Measurements from ENCODE around the gene COL6A1. TPM values are rescaled to one million over a fixed set of nuclear protein-coding genes. Genes with fewer than 3 reads are reported as not detected.

Gene COL6A1
- total and polyA plus RNA-seq, 5 donors from 2014 or later, result 0.10 to 2.2 (median 0.78) TPM

DNA sequence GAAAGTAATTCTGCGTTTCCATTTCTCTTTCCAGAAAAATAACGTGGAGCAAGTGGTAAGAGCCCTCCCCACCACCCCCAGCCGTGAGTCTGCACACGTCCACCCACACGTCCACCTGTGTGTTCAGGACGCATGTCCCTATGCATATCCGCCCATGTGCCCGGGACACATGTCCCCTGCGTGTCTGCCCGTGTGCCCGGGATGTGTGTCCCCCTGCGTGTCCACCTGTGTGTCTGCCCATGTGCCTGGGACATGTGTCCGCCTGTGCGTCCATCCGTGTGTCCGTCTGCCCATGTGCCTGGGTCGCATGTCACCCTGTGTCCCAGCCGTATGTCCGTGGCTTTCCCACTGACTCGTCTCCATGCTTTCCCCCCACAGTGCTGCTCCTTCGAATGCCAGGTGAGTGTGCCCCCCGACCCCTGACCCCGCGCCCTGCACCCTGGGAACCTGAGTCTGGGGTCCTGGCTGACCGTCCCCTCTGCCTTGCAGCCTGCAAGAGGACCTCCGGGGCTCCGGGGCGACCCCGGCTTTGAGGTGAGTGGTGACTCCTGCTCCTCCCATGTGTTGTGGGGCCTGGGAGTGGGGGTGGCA is 5.6 kb downstream of the COL6A1 start:
- no peaks in the 10 kb centered on the region for H3K27me3 ChIP-seq (ENCODE audit: control insufficient read depth, insufficient read depth, low read length)
- Mint-ChIP-seq H3K9me3 (peaks cover 0 to 2% (median 0%) of the 10 kb centered on the region in 7 donors), H3K4me1 (peaks cover 0 to 4% (median 1%) of the 10 kb centered on the region in 4 donors), H3K27ac (no peak overlapping the region), H3K27me3 (no peaks in the 10 kb centered on the region), H3K36me3 (no peaks in the 10 kb centered on the region), H3K4me3 (no peak overlapping the region)
- DNase-seq (no peak), ATAC-seq (ENCODE audit: low read depth in 2 of 2) (no peak)
- no peak overlapping the region for H3K27ac ChIP-seq (ENCODE audit: insufficient read depth, low read length, poor library complexity, severe bottlenecking)
- H3K9me3 ChIP-seq (ENCODE audit: control insufficient read depth in 2 of 2, low read length in 2 of 2), result no peaks in the 10 kb centered on the region
- H3K4me3 ChIP-seq (ENCODE audit: low read depth, low read length), result no peak overlapping the region
- H3K36me3 ChIP-seq (ENCODE audit: control insufficient read depth, insufficient read depth, low read length), result no peaks in the 10 kb centered on the region
- H3K4me1 ChIP-seq (ENCODE audit: control insufficient read depth, insufficient read depth, low read length, poor library complexity, severe bottlenecking), result peaks cover 4% of the 10 kb centered on the region

DNA sequence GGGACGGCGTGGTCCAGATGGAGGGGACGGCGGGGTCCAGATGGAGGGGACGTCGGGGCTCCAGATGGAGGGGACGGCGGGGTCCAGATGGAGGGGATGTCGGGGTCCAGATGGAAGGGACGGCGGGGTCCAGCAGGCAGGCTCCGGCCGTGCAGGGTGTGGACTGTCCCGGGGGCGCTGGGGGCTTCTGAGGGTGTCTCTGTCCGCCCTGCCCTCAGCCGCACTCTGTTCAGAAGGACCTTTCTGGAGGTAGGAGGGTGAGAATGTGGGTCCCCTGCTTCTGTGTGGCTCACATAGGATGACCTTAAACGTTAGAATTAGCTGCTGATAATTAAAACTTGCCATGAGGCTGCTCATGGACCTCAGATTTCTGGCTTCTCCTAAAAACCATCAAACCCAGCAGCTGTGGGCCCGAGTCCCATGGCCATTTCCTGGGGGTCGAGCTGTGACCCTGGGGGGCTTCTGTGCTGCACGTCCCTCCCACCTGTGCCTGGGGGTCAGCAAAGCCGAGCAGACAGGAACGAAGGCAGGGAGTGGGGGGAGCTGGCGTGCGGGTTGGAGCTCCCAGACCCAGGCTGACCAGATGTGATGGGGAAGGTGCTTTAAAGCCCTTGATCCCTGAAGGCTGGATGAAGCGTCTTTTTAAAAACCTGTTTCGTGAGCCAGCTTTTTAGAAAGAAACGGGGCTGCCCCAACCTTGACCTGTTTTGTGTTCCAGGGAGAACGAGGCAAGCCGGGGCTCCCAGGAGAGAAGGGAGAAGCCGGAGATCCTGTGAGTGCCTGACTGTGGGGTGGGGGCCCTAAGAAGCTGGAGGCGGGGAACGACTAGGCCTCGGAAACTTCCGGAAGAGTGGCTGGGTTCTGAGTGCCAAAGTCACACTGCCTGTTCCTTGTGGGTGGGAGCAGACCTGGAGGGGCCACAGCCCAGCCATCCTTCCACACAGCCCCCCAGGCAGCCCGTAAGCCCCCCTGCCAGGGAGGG is 7.1 kb downstream of the COL6A1 start:
- peaks cover 0 to 2% (median 0%) of the 10 kb centered on the region in 7 donors for H3K9me3 Mint-ChIP-seq
- H3K27me3 ChIP-seq (ENCODE audit: control insufficient read depth, insufficient read depth, low read length), result no peaks in the 10 kb centered on the region
- no peaks in the 10 kb centered on the region for H3K9me3 ChIP-seq (ENCODE audit: control insufficient read depth in 2 of 2, low read length in 2 of 2)
- no peak overlapping the region for H3K4me3 Mint-ChIP-seq
- no peaks in the 10 kb centered on the region for H3K36me3 Mint-ChIP-seq
- H3K4me1 Mint-ChIP-seq, result peaks cover 0 to 4% (median 1%) of the 10 kb centered on the region in 4 donors
- no peaks in the 10 kb centered on the region for H3K36me3 ChIP-seq (ENCODE audit: control insufficient read depth, insufficient read depth, low read length)
- no peaks in the 10 kb centered on the region for H3K27me3 Mint-ChIP-seq
- H3K4me1 ChIP-seq (ENCODE audit: control insufficient read depth, insufficient read depth, low read length, poor library complexity, severe bottlenecking), result no peaks in the 10 kb centered on the region
- no peak overlapping the region for H3K4me3 ChIP-seq (ENCODE audit: low read depth, low read length)
- H3K27ac ChIP-seq (ENCODE audit: insufficient read depth, low read length, poor library complexity, severe bottlenecking), result no peak overlapping the region
- ATAC-seq (ENCODE audit: low read depth in 2 of 2), result no peak
- no peak for DNase-seq
- no peak overlapping the region for H3K27ac Mint-ChIP-seq

DNA sequence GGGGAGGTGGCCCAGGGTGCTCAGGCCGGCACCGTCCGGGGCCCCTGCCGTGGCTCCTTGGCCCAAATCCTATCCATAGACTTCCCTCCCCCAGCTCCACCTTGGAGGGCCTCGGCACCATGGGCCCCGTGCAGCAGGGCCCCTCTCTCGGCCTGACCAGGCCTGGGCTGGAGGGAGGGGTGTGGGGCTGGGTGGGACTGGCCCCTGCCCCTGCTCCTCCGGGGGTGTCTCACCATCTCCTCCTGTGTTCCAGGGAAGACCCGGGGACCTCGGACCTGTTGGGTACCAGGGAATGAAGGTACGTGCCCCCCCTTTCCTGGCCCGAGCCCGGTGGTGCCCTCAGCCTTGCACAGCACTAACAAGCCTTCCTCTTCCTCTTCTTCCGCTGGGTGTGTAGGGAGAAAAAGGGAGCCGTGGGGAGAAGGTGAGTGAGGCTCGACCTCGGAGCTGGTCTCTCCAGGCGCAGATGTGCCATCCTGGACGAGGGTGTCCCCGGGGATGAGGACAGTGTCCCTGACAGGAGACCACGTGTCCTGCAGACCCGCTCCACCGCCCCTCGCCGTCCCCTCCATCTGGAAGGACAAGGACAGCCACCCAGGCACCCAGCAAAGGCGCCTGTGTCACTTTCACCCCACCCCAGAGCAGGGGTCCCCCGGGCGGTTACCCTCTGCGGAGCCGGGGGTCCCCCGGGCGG is 7.9 kb downstream of the COL6A1 start:
- Histone ChIP-seq H3K4me1 (ENCODE audit: control insufficient read depth, insufficient read depth, low read length, poor library complexity, severe bottlenecking) (no peaks in the 10 kb centered on the region), H3K27ac (ENCODE audit: insufficient read depth, low read length, poor library complexity, severe bottlenecking) (no peak overlapping the region), H3K36me3 (ENCODE audit: control insufficient read depth, insufficient read depth, low read length) (no peaks in the 10 kb centered on the region), H3K4me3 (ENCODE audit: low read depth, low read length) (no peak overlapping the region), H3K9me3 (ENCODE audit: control insufficient read depth in 2 of 2, low read length in 2 of 2) (no peaks in the 10 kb centered on the region), H3K27me3 (ENCODE audit: control insufficient read depth, insufficient read depth, low read length) (no peaks in the 10 kb centered on the region)
- ATAC-seq (ENCODE audit: low read depth in 2 of 2), result no peak
- no peaks in the 10 kb centered on the region for H3K36me3 Mint-ChIP-seq
- DNase-seq, result no peak
- H3K9me3 Mint-ChIP-seq, result peaks cover 0 to 2% (median 0%) of the 10 kb centered on the region in 7 donors
- no peak overlapping the region for H3K27ac Mint-ChIP-seq
- peaks cover 0 to 3% (median 1%) of the 10 kb centered on the region in 4 donors for H3K4me1 Mint-ChIP-seq
- H3K4me3 Mint-ChIP-seq, result no peak overlapping the region
- H3K27me3 Mint-ChIP-seq, result no peaks in the 10 kb centered on the region

DNA sequence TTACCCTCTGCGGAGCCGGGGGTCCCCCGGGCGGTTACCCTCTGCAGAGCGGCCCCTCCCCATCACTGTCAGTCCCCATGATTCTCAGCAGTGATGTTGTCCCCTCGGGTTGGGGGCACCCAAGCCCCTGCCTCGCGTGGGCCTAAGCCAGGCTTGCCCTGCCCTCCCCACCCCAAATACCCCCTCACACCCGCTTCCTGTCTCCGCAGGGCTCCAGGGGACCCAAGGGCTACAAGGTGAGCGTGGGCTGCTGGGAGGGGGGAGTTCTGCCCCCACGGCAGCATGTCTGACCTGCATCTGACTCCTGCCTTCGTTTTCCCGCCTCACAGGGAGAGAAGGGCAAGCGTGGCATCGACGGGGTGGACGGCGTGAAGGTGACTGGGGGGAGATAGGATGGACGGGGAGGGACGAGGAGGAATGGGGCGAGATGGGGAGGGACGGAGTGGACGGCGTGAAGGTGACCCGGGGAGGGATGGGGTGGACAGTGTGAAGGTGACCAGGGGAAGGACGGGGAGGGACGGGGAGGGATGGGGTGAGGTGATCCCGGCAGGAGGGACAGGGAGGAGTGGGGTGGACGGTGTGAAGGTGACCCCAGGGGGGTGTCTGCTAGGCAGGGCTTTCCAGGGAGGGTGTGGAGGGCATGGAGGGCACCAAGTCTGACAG is 8.6 kb downstream of the COL6A1 start:
- Histone ChIP-seq H3K27ac (ENCODE audit: insufficient read depth, low read length, poor library complexity, severe bottlenecking) (no peak overlapping the region), H3K27me3 (ENCODE audit: control insufficient read depth, insufficient read depth, low read length) (no peaks in the 10 kb centered on the region), H3K36me3 (ENCODE audit: control insufficient read depth, insufficient read depth, low read length) (no peaks in the 10 kb centered on the region), H3K4me3 (ENCODE audit: low read depth, low read length) (no peak overlapping the region), H3K4me1 (ENCODE audit: control insufficient read depth, insufficient read depth, low read length, poor library complexity, severe bottlenecking) (no peaks in the 10 kb centered on the region), H3K9me3 (ENCODE audit: control insufficient read depth in 2 of 2, low read length in 2 of 2) (no peaks in the 10 kb centered on the region)
- no peaks in the 10 kb centered on the region for H3K9me3 Mint-ChIP-seq
- H3K36me3 Mint-ChIP-seq, result no peaks in the 10 kb centered on the region
- no peak for ATAC-seq (ENCODE audit: low read depth in 2 of 2)
- no peak overlapping the region for H3K4me3 Mint-ChIP-seq
- no peak for DNase-seq
- H3K27ac Mint-ChIP-seq, result no peak overlapping the region
- H3K4me1 Mint-ChIP-seq, result peaks cover 0 to 1% (median 0%) of the 10 kb centered on the region in 4 donors
- H3K27me3 Mint-ChIP-seq, result no peaks in the 10 kb centered on the region

DNA sequence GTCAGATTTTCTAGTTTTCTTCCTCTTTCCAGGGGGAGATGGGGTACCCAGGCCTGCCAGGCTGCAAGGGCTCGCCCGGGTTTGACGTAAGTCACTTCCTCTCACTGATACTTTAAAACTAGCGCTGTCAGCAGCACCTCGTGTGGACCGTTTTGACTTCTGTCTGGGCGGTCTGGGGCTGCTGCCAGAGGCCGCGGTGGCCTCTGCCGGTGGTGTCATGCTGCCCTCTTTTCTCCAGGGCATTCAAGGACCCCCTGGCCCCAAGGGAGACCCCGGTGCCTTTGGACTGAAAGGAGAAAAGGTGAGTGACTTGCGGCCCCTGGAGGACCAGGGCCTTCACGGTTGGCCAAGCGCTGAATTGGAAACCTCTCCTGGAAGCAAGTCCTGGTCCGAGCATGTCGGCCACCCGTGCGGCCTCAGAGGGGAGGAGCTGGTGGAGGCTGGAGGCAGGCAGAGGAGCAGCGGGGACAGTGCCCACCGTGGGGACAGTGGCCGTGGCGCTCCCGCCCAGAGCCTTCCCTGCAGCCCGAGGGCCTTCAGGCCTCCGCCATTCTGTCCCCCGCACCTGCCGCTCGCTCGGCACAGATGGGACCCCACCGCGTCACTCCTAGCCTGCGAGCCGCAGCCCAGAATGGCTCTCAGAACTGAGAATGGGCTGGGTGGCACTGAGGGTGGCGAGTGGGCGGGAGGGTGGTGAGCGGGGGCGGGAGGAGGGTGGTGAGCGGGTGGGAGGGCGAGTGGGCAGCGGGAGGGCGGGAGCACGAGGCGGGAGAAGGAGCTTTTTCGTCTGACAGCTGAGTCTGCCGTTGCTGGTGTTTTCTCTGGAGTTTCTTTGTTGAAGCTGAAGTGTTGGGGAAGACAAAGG is 9.4 kb downstream of the COL6A1 start:
- Mint-ChIP-seq H3K27me3 (no peaks in the 10 kb centered on the region), H3K4me3 (no peak overlapping the region), H3K36me3 (no peaks in the 10 kb centered on the region), H3K9me3 (no peaks in the 10 kb centered on the region), H3K4me1 (no peaks in the 10 kb centered on the region), H3K27ac (no peak overlapping the region)
- Histone ChIP-seq H3K9me3 (ENCODE audit: control insufficient read depth in 2 of 2, low read length in 2 of 2) (no peaks in the 10 kb centered on the region), H3K27ac (ENCODE audit: insufficient read depth, low read length, poor library complexity, severe bottlenecking) (no peak overlapping the region), H3K36me3 (ENCODE audit: control insufficient read depth, insufficient read depth, low read length) (no peaks in the 10 kb centered on the region), H3K27me3 (ENCODE audit: control insufficient read depth, insufficient read depth, low read length) (no peaks in the 10 kb centered on the region), H3K4me1 (ENCODE audit: control insufficient read depth, insufficient read depth, low read length, poor library complexity, severe bottlenecking) (no peaks in the 10 kb centered on the region), H3K4me3 (ENCODE audit: low read depth, low read length) (no peak overlapping the region)
- ATAC-seq (ENCODE audit: low read depth in 2 of 2), result no peak
- DNase-seq, result no peak

DNA sequence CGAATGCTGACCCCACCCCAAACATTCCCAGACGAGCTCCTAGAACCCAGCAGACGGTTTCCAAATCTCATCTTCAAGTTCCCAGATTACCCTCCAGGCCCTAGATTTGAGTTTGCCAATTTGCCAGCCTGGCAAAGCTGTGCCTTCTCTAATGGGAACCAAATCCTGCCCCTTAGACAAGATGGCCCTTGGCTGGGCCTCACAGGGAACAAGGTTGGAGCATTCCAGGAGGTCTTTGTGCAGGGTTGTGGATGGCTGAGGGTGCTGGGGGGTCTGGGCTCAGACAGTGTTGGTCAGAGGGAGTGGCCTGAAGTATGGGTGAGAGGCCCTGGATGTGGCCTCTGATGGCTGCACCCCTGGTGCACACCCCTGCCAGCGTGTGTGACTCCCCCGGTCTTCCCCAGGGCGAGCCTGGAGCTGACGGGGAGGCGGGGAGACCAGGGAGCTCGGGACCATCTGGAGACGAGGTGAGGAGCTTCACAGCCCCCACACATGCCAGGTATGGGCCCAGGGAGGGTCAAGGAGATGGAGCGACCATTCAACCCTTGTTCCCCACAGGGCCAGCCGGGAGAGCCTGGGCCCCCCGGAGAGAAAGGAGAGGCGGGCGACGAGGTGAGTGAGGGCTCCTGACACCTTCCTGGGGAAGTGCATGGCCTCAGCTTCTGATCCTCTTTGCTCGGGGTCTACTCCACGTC is 10.2 kb downstream of the COL6A1 start:
- H3K4me1 Mint-ChIP-seq, result no peaks in the 10 kb centered on the region
- Histone ChIP-seq H3K4me3 (ENCODE audit: low read depth, low read length) (no peak overlapping the region), H3K27ac (ENCODE audit: insufficient read depth, low read length, poor library complexity, severe bottlenecking) (no peak overlapping the region), H3K9me3 (ENCODE audit: control insufficient read depth in 2 of 2, low read length in 2 of 2) (no peaks in the 10 kb centered on the region), H3K36me3 (ENCODE audit: control insufficient read depth, insufficient read depth, low read length) (no peaks in the 10 kb centered on the region), H3K4me1 (ENCODE audit: control insufficient read depth, insufficient read depth, low read length, poor library complexity, severe bottlenecking) (no peaks in the 10 kb centered on the region), H3K27me3 (ENCODE audit: control insufficient read depth, insufficient read depth, low read length) (no peaks in the 10 kb centered on the region)
- no peak overlapping the region for H3K4me3 Mint-ChIP-seq
- H3K27me3 Mint-ChIP-seq, result no peaks in the 10 kb centered on the region
- no peaks in the 10 kb centered on the region for H3K9me3 Mint-ChIP-seq
- peak in 1 of 3 donors; percentile 0 for DNase-seq
- H3K27ac Mint-ChIP-seq, result no peak overlapping the region
- ATAC-seq (ENCODE audit: low read depth in 2 of 2), result no peak
- no peaks in the 10 kb centered on the region for H3K36me3 Mint-ChIP-seq
